Mesothelial cell of epicardium (in vitro differentiated cells): ENCODE results near the gene NGEF. TPM values are rescaled to one million over a fixed set of nuclear protein-coding genes. Genes with fewer than 3 reads are reported as not detected.

ENCODE experiments used
- DNase-seq, 2 experiments: peaks; one replicate each; pipeline ENCODE4 v3.0.0; 2021; ENCODE audit warnings: low spot score in 2 of 2; ENCODE audit not compliant: unreplicated experiment in 2 of 2
- H3K27ac Mint-ChIP-seq: 2 replicates; pipeline ENCODE4 v1.8.0; 2021; ENCODE audit warnings: mixed read lengths
- H3K27me3 Mint-ChIP-seq: 2 replicates; pipeline ENCODE4 v1.8.0; 2021; ENCODE audit warnings: low read depth, mixed read lengths
- H3K36me3 Mint-ChIP-seq: 2 replicates; pipeline ENCODE4 v1.8.0; 2021; ENCODE audit warnings: mixed read lengths
- H3K4me1 Mint-ChIP-seq: 2 replicates; pipeline ENCODE4 v1.8.0; 2021; ENCODE audit warnings: mixed read lengths
- H3K4me3 Mint-ChIP-seq: 2 replicates; pipeline ENCODE4 v1.8.0; 2021; ENCODE audit warnings: mild to moderate bottlenecking, moderate library complexity, mixed read lengths
- H3K9me3 Mint-ChIP-seq: 2 replicates; pipeline ENCODE4 v1.8.0; 2021; ENCODE audit warnings: mixed read lengths
- CTCF ChIP-seq: fragments of 200-600 bp; sonication (generic); IDR thresholded peaks from one replicate; pipeline ENCODE4 v1.5.0; 2021; ENCODE audit warnings: antibody characterized with exemption; ENCODE audit not compliant: unreplicated experiment
- total RNA-seq: library from RNA; stranded (reverse); gene quantifications from 3 replicates; pipeline ENCODE4 v1.2.1, GENCODE V29; 2021

Gene NGEF
- total RNA-seq, 1 donor from 2014 or later = 0.51 TPM

GRCh38 chr2:232835687-232836208, 177.3 kb downstream of the NGEF start:
- no peak for DNase-seq
- H3K27ac Mint-ChIP-seq = no peak overlapping the region
- H3K4me3 Mint-ChIP-seq = no peak overlapping the region
- TF ChIP-seq CTCF = no peak
- peaks cover 45% of the 10 kb centered on the region for H3K36me3 Mint-ChIP-seq
- H3K9me3 Mint-ChIP-seq = no peaks in the 10 kb centered on the region
- H3K4me1 Mint-ChIP-seq = peaks cover 9% of the 10 kb centered on the region
- H3K27me3 Mint-ChIP-seq = no peaks in the 10 kb centered on the region

- no peak for DNase-seq
- Mint-ChIP-seq H3K36me3 (peaks cover 37% of the 10 kb centered on the region), H3K27me3 (no peaks in the 10 kb centered on the region), H3K4me1 (peaks cover 6% of the 10 kb centered on the region), H3K4me3 (no peak overlapping the region), H3K9me3 (no peaks in the 10 kb centered on the region), H3K27ac (no peak overlapping the region)
- TF ChIP-seq CTCF = no peak
These were observed 179.2 kb downstream of the NGEF start for GRCh38 chr2:232833830-232834229.

GRCh38 chr2:232831496-232831895, 181.6 kb downstream of the NGEF start:
- TF ChIP-seq CTCF = no peak
- Mint-ChIP-seq H3K36me3 (peaks cover 38% of the 10 kb centered on the region), H3K27me3 (no peaks in the 10 kb centered on the region), H3K9me3 (no peaks in the 10 kb centered on the region), H3K27ac (no peak overlapping the region), H3K4me1 (no peaks in the 10 kb centered on the region), H3K4me3 (no peak overlapping the region)
- DNase-seq = no peak

GRCh38 chr2:232829988-232830387, 183.1 kb downstream of the NGEF start:
- no peak for DNase-seq
- H3K36me3 Mint-ChIP-seq = peaks cover 44% of the 10 kb centered on the region

More at GRCh38 chr2:232829988-232830387, 183.1 kb downstream of the NGEF start:
- TF ChIP-seq CTCF = no peak
- no peaks in the 10 kb centered on the region for H3K27me3 Mint-ChIP-seq
- no peak overlapping the region for H3K4me3 Mint-ChIP-seq
- H3K9me3 Mint-ChIP-seq = peaks cover 4% of the 10 kb centered on the region
- H3K4me1 Mint-ChIP-seq = no peaks in the 10 kb centered on the region
- H3K27ac Mint-ChIP-seq = peak overlapping the region; percentile 66

Other genes starting within 250 kb of the NGEF start
- gene KCNJ13, start 236.7 kb downstream of the NGEF start, total RNA-seq = 0.35 to 0.60 TPM (median 0.41 TPM) in 3 replicates
- gene SNORC, start 143.0 kb downstream of the NGEF start, total RNA-seq = 3.4 to 6.0 TPM (median 4.1 TPM) in 3 replicates
- not detected in 3 replicates for gene NEU2, start 19.4 kb upstream of the NGEF start, total RNA-seq
- 8.9 to 9.4 TPM (median 9.2 TPM) in 3 replicates for gene INPP5D, start 47.1 kb upstream of the NGEF start, total RNA-seq
- gene ATG16L1, start 238.4 kb upstream of the NGEF start, total RNA-seq = 20.0 to 23.5 TPM (median 21.7 TPM) in 3 replicates